Liver (tissue), 9 donors: Measurements from ENCODE around the gene SH2D2A. TPM values are rescaled to one million over a fixed set of nuclear protein-coding genes. Genes with fewer than 3 reads are reported as not detected.

Experiments
- DNase-seq: peaks from one replicate; pipeline ENCODE4 v3.0.0-alpha.2; 2017; ENCODE audit warnings: low spot score
- H3K27ac ChIP-seq, 2 donors: one replicate each; pipeline ENCODE4 v1.7.0; 2013; ENCODE audit warnings: inconsistent platforms in 2 of 2, low read length in 2 of 2, control low read depth in 1 of 2, low read depth in 1 of 2, mild to moderate bottlenecking in 1 of 2
- H3K27me3 ChIP-seq, 4 donors: one replicate each; pipeline versions ENCODE4 v1.6.1 to v1.7.0; 2013; ENCODE audit warnings: low read length in 3 of 4, inconsistent platforms in 1 of 4, mild to moderate bottlenecking in 1 of 4, moderate library complexity in 1 of 4; ENCODE audit not compliant: control insufficient read depth in 4 of 4, insufficient read depth in 4 of 4
- H3K36me3 ChIP-seq, 4 donors: one replicate each; pipeline versions ENCODE4 v1.6.1 to v1.7.0; 2013; ENCODE audit warnings: low read length in 3 of 4, mild to moderate bottlenecking in 3 of 4, low read depth in 1 of 4, moderate library complexity in 1 of 4; ENCODE audit not compliant: control insufficient read depth in 4 of 4, insufficient read depth in 3 of 4
- H3K4me1 ChIP-seq, 4 donors: one replicate each; pipeline versions ENCODE4 v1.6.1 to v1.7.0; 2013; ENCODE audit warnings: low read length in 3 of 4, mild to moderate bottlenecking in 3 of 4, moderate library complexity in 1 of 4; ENCODE audit not compliant: control insufficient read depth in 4 of 4, insufficient read depth in 4 of 4
- H3K4me3 ChIP-seq, 3 donors: one replicate each; pipeline versions ENCODE4 v1.6.1 to v1.7.0; 2013; ENCODE audit warnings: low read length in 3 of 3, control low read depth in 1 of 3, low read depth in 1 of 3, mild to moderate bottlenecking in 1 of 3
- H3K9ac ChIP-seq, 2 donors: one replicate each; pipeline ENCODE4 v1.7.0; 2013; ENCODE audit warnings: low read length in 2 of 2, mild to moderate bottlenecking in 2 of 2, moderate library complexity in 2 of 2, control low read depth in 1 of 2, low read depth in 1 of 2
- H3K9me3 ChIP-seq, 4 donors: one replicate each; pipeline versions ENCODE4 v1.6.1 to v1.7.0; 2013; ENCODE audit warnings: low read length in 3 of 4; ENCODE audit not compliant: control insufficient read depth in 4 of 4
- ATF3 ChIP-seq: IDR thresholded peaks from 2 replicates; pipeline ENCODE4 v1.6.1; 2016; ENCODE audit warnings: antibody characterized with exemption
- CTCF ChIP-seq: fragments of 150-350 bp; IDR thresholded peaks from 2 replicates; pipeline ENCODE4 v1.5.1; 2017; ENCODE audit warnings: improper control_type of control experiment, low read depth, low read length; ENCODE audit not compliant: missing input control
- EGR1 ChIP-seq, 2 donors: IDR thresholded peaks; 2 replicates each; pipeline ENCODE4 v1.6.1; 2016 to 2018; ENCODE audit warnings: antibody characterized with exemption in 2 of 2, low read depth in 2 of 2
- FOXA1 ChIP-seq: IDR thresholded peaks from 2 replicates; pipeline ENCODE4 v1.6.1; 2016; ENCODE audit warnings: antibody characterized with exemption
- FOXA2 ChIP-seq: IDR thresholded peaks from 2 replicates; pipeline ENCODE4 v1.6.1; 2016; ENCODE audit warnings: antibody characterized with exemption
- GABPA ChIP-seq, 2 donors: IDR thresholded peaks in 1 of 2; conservative IDR thresholded peaks in 1 of 2; 2 replicates each; pipeline ENCODE4 v1.6.1; 2016; ENCODE audit warnings: antibody characterized with exemption in 2 of 2, mild to moderate bottlenecking in 1 of 2, moderate library complexity in 1 of 2
- HNF4A ChIP-seq, 2 donors: conservative IDR thresholded peaks; 2 replicates each; pipeline ENCODE4 v1.6.1; 2016; ENCODE audit warnings: antibody characterized with exemption in 2 of 2, mild to moderate bottlenecking in 2 of 2
- HNF4G ChIP-seq: IDR thresholded peaks from 2 replicates; pipeline ENCODE4 v1.6.1; 2016; ENCODE audit warnings: antibody characterized with exemption
- JUND ChIP-seq, 2 donors: IDR thresholded peaks; 2 replicates each; pipeline ENCODE4 v1.6.1; 2016; ENCODE audit warnings: antibody characterized with exemption in 2 of 2
- NR2F2 ChIP-seq: IDR thresholded peaks from 2 replicates; pipeline ENCODE4 v1.6.1; 2016; ENCODE audit warnings: antibody characterized with exemption
- RAD21 ChIP-seq, 2 donors: IDR thresholded peaks; 2 replicates each; pipeline ENCODE4 v1.6.1; 2016; ENCODE audit warnings: antibody characterized with exemption in 2 of 2, mild to moderate bottlenecking in 2 of 2
- REST ChIP-seq: IDR thresholded peaks from 2 replicates; pipeline ENCODE4 v1.6.1; 2016; ENCODE audit warnings: antibody characterized with exemption, mild to moderate bottlenecking
- RXRA ChIP-seq, 2 donors: IDR thresholded peaks; 2 replicates each; pipeline ENCODE4 v1.6.1; 2017 to 2018; ENCODE audit warnings: antibody characterized with exemption in 2 of 2, mild to moderate bottlenecking in 1 of 2
- SP1 ChIP-seq: IDR thresholded peaks from 2 replicates; pipeline ENCODE4 v1.6.1; 2018; ENCODE audit warnings: antibody characterized with exemption, mild to moderate bottlenecking
- TAF1 ChIP-seq: conservative IDR thresholded peaks from 2 replicates; pipeline ENCODE4 v1.6.1; 2016; ENCODE audit warnings: antibody characterized with exemption, mild to moderate bottlenecking
- YY1 ChIP-seq: IDR thresholded peaks from 2 replicates; pipeline ENCODE4 v1.6.1; 2016; ENCODE audit warnings: antibody characterized with exemption, mild to moderate bottlenecking
- WGBS: extraction: QIAGEN DNeasy Blood & Tissue Kit; methylation state at CpG from one replicate; pipeline ENCODE4 v1.1.7; 2013; 5-methylcytosine and 5-hydroxymethylcytosine counted together
- polyA plus RNA-seq, 2 donors: library from polyadenylated mRNA; stranded (reverse) in 1 of 2; unstranded in 1 of 2; fragments of 200-250 nt in 1 of 2; fragments of >200 nt in 1 of 2; fragmentation: Nextera tagmentation in 1 of 2; extraction: Ambion mirVana in 1 of 2; gene quantifications; one replicate each; pipeline versions ENCODE4 v1.2.1 to v1.2.3, GENCODE V29; 2013 to 2015
- total RNA-seq, 2 donors: library from RNA; depleted of rRNA; stranded (reverse); fragments of >200 nt; gene quantifications; one replicate each; pipeline ENCODE4 v1.2.3, GENCODE V29; 2014
- TF ChIP-seq, protein P1 (sequence below): IDR thresholded peaks from 2 replicates; pipeline ENCODE4 v1.6.1; 2016; ENCODE audit warnings: antibody characterized with exemption
- TF ChIP-seq, protein P2 (sequence below): IDR thresholded peaks from 2 replicates; pipeline ENCODE4 v1.6.1; 2016; ENCODE audit warnings: antibody characterized with exemption
- donor health status: healthy.
- donor health status: healthy.
- donor health status: healthy.
- donor health status: healthy.
- donor health status: healthy.

The SH2D2A gene
- total and polyA plus RNA-seq, 4 donors, result 0.14 to 0.38 (median 0.24) TPM

GRCh38 chr1:156795374-156795733 lies 21.3 kb downstream of the SH2D2A start:
- Histone ChIP-seq H3K4me1 (no peaks in the 10 kb centered on the region), H3K27me3 (no peaks in the 10 kb centered on the region), H3K36me3 (peaks cover 18 to 81% (median 66%) of the 10 kb centered on the region in 4 donors), H3K4me3 (no peak overlapping the region), H3K9ac (no peak overlapping the region), H3K27ac (no peak overlapping the region), H3K9me3 (no peaks in the 10 kb centered on the region)
- no peak for DNase-seq
- WGBS, result 95% methylated on average over 5 of the region's 5 CpGs
- TF ChIP-seq TAF1 (no peak), SP1 (no peak), FOXA1 (no peak), JUND (IDR thresholded peaks at IDR 0.05) (no peak), GABPA (IDR thresholded peaks at IDR 0.05 in 1 of 2, conservative IDR thresholded peaks at IDR 0.05 in 1 of 2) (no peak), HNF4A (conservative IDR thresholded peaks at IDR 0.05) (no peak), RAD21 (IDR thresholded peaks at IDR 0.05) (no peak), ATF3 (no peak), RXRA (IDR thresholded peaks at IDR 0.05) (no peak), YY1 (no peak), HNF4G (no peak), CTCF (no peak), REST (no peak), NR2F2 (no peak), EGR1 (IDR thresholded peaks at IDR 0.05; ENCODE audit: low read depth in 2 of 2) (no peak), FOXA2 (no peak)
- TF ChIP-seq, protein P1, sequence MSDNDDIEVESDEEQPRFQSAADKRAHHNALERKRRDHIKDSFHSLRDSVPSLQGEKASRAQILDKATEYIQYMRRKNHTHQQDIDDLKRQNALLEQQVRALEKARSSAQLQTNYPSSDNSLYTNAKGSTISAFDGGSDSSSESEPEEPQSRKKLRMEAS, result no peak
- TF ChIP-seq, protein P2, sequence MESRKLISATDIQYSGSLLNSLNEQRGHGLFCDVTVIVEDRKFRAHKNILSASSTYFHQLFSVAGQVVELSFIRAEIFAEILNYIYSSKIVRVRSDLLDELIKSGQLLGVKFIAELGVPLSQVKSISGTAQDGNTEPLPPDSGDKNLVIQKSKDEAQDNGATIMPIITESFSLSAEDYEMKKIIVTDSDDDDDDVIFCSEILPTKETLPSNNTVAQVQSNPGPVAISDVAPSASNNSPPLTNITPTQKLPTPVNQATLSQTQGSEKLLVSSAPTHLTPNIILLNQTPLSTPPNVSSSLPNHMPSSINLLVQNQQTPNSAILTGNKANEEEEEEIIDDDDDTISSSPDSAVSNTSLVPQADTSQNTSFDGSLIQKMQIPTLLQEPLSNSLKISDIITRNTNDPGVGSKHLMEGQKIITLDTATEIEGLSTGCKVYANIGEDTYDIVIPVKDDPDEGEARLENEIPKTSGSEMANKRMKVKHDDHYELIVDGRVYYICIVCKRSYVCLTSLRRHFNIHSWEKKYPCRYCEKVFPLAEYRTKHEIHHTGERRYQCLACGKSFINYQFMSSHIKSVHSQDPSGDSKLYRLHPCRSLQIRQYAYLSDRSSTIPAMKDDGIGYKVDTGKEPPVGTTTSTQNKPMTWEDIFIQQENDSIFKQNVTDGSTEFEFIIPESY, result no peak
